CD14-positive monocyte (primary cell): ENCODE data around the gene BCL7B. TPM values are rescaled to one million over a fixed set of nuclear protein-coding genes. Genes with fewer than 3 reads are reported as not detected.

Source experiments
- DNase-seq, 3 donors: peaks; one replicate each; pipeline ENCODE4 v3.0.0-alpha.2; 2011 to 2022
- H2AFZ ChIP-seq: 2 replicates; pipeline ENCODE4 v1.6.0; 2012; ENCODE audit warnings: mild to moderate bottlenecking, low read depth, low read length, inconsistent platforms; ENCODE audit not compliant: insufficient read depth, poor library complexity, severe bottlenecking
- H3K27ac ChIP-seq, 2 donors: 1 replicate in 1 of 2; 2 replicates in 1 of 2; pipeline ENCODE4 v1.5.1; 2012 to 2013; ENCODE audit warnings: low read length in 2 of 2, control low read depth in 1 of 2, inconsistent platforms in 1 of 2, low read depth in 1 of 2, mild to moderate bottlenecking in 1 of 2
- H3K27me3 ChIP-seq, 2 donors: one replicate each; pipeline versions ENCODE4 v1.6.0 to v1.6.1; 2011 to 2013; ENCODE audit warnings: low read length in 2 of 2; ENCODE audit not compliant: control insufficient read depth in 2 of 2, insufficient read depth in 2 of 2
- H3K36me3 ChIP-seq, 2 donors: replicated peaks in 1 of 2; 1 replicate in 1 of 2; 2 replicates in 1 of 2; pipeline versions ENCODE4 v1.5.1 to v1.6.1; 2012 to 2013; ENCODE audit warnings: low read length in 2 of 2, control low read depth in 1 of 2, inconsistent platforms in 1 of 2, mild to moderate bottlenecking in 1 of 2; ENCODE audit not compliant: insufficient read depth in 2 of 2, control insufficient read depth in 1 of 2
- H3K4me1 ChIP-seq, 2 donors: 1 replicate in 1 of 2; 2 replicates in 1 of 2; pipeline versions ENCODE4 v1.5.1 to v1.6.1; 2012 to 2013; ENCODE audit warnings: low read length in 2 of 2, control low read depth in 1 of 2, inconsistent platforms in 1 of 2, mild to moderate bottlenecking in 1 of 2, moderate library complexity in 1 of 2; ENCODE audit not compliant: insufficient read depth in 2 of 2, control insufficient read depth in 1 of 2
- H3K4me2 ChIP-seq: replicated peaks from 2 replicates; pipeline ENCODE3; 2012; ENCODE audit warnings: low read length, moderate library complexity, mild to moderate bottlenecking; ENCODE audit not compliant: poor library complexity, severe bottlenecking; ENCODE audit errors: extremely low read depth
- H3K4me3 ChIP-seq, 3 experiments: fragments of 200-600 bp in 1 of 3; sonication (generic) in 1 of 3; replicated peaks in 1 of 3; 1 replicate in 2 of 3; 2 replicates in 1 of 3; pipeline ENCODE4 v1.5.1; 2011 to 2013; ENCODE audit warnings: low read length in 3 of 3, mild to moderate bottlenecking in 3 of 3, control low read depth in 2 of 3, low read depth in 2 of 3, inconsistent platforms in 1 of 3, moderate library complexity in 1 of 3
- H3K79me2 ChIP-seq: 2 replicates; pipeline ENCODE4 v1.6.0; 2012; ENCODE audit warnings: mild to moderate bottlenecking, control low read depth, inconsistent platforms, low read length, moderate library complexity; ENCODE audit not compliant: insufficient read depth
- H3K9ac ChIP-seq: 2 replicates; pipeline ENCODE4 v1.6.0; 2017; ENCODE audit warnings: low read length, mild to moderate bottlenecking; ENCODE audit not compliant: insufficient read depth, poor library complexity, severe bottlenecking
- H3K9me3 ChIP-seq, 2 donors: replicated peaks in 1 of 2; 1 replicate in 1 of 2; 2 replicates in 1 of 2; pipeline versions ENCODE4 v1.5.1 to v1.6.1; 2012 to 2013; ENCODE audit warnings: low read length in 2 of 2, control low read depth in 1 of 2; ENCODE audit not compliant: control insufficient read depth in 1 of 2, insufficient read depth in 1 of 2
- H4K20me1 ChIP-seq: 2 replicates; pipeline ENCODE4 v1.6.0; 2012; ENCODE audit warnings: mild to moderate bottlenecking, low read length, control low read depth, moderate library complexity; ENCODE audit not compliant: insufficient read depth
- H3K27ac Mint-ChIP-seq, 7 donors: one replicate each; pipeline ENCODE4 v1.8.0; 2020; ENCODE audit warnings: mild to moderate bottlenecking in 7 of 7, mixed read lengths in 7 of 7, moderate library complexity in 6 of 7, inconsistent platforms in 2 of 7
- H3K27me3 Mint-ChIP-seq, 3 donors: one replicate each; pipeline ENCODE4 v1.8.0; 2021 to 2022; ENCODE audit warnings: low read depth in 3 of 3, mild to moderate bottlenecking in 3 of 3, mixed read lengths in 3 of 3, moderate library complexity in 3 of 3, inconsistent platforms in 1 of 3
- H3K36me3 Mint-ChIP-seq, 2 donors: one replicate each; pipeline ENCODE4 v1.8.0; 2020; ENCODE audit warnings: mixed read lengths in 2 of 2, inconsistent platforms in 1 of 2, mild to moderate bottlenecking in 1 of 2
- H3K4me1 Mint-ChIP-seq: one replicate; pipeline ENCODE4 v1.8.0; 2020; ENCODE audit warnings: mild to moderate bottlenecking, mixed read lengths
- H3K4me3 Mint-ChIP-seq, 2 donors: one replicate each; pipeline ENCODE4 v1.8.0; 2020; ENCODE audit warnings: mild to moderate bottlenecking in 2 of 2, mixed read lengths in 2 of 2, moderate library complexity in 1 of 2
- H3K9me3 Mint-ChIP-seq, 7 donors: one replicate each; pipeline ENCODE4 v1.8.0; 2020 to 2022; ENCODE audit warnings: mixed read lengths in 7 of 7, mild to moderate bottlenecking in 6 of 7, moderate library complexity in 6 of 7, inconsistent platforms in 2 of 7
- WGBS: methylation state at CpG from one replicate; pipeline ENCODE4 v1.1.5; 2013; ENCODE audit warnings: missing lambda C conversion rate; ENCODE audit not compliant: insufficient coverage; 5-methylcytosine and 5-hydroxymethylcytosine counted together
- intact Hi-C, 2 donors: fragments of 100-400 bp; cut with micrococcal nuclease; formaldehyde crosslinking; loops; one replicate each; pipeline versions ENCODE4 v1.15.0 to v1.15.1; 2023
- polyA plus RNA-seq, 3 donors: library from polyadenylated mRNA; depleted of rRNA in 1 of 3; unstranded in 2 of 3; stranded (reverse) in 1 of 3; fragments of 300-500 nt in 2 of 3; fragments of >200 nt in 1 of 3; fragmentation: Illumina TruSeq in 2 of 3; gene quantifications; 1 replicate in 2 of 3; 2 replicates in 1 of 3; pipeline ENCODE4 v1.2.3, GENCODE V29; 2012 to 2021
- TF ChIP-seq, protein P1 (sequence below): fragments of 200-600 bp; IDR thresholded peaks from one replicate; pipeline ENCODE4 v1.8.0; 2022; ENCODE audit warnings: antibody characterized with exemption, mild to moderate bottlenecking

The BCL7B gene
- polyA plus RNA-seq, 3 donors: 53.5 to 73.8 (median 68.7) TPM

DNA sequence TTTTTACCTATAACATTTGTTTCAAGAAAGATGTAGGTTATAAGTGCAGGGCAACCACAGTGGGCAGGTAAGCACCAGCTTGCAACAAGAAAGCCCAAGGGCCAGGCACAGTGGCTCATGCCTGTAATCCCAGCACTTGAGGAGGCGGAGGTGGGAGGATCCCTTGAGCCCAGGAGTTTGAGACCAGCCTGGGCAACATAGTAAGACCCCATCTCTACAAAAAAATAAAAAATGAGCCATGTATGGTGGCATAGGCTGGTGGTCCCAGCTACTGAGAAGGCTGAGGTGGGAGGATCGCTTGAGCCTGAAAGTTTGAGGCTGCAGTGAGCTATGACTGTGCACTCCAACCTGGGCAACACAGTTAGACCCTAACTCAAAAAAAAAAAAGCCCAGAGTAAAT, 12.8 kb downstream of the BCL7B start:
- Histone ChIP-seq H3K4me3 (no peak overlapping the region), H3K36me3 (peaks cover 48 to 81% of the 10 kb centered on the region in 2 donors), H3K9me3 (no peaks in the 10 kb centered on the region), H3K27me3 (no peaks in the 10 kb centered on the region), H4K20me1 (peaks cover 84% of the 10 kb centered on the region), H3K4me2 (no peak overlapping the region), H3K9ac (no peak overlapping the region), H3K4me1 (no peaks in the 10 kb centered on the region), H3K27ac (no peak overlapping the region), H3K79me2 (peaks cover 75% of the 10 kb centered on the region), H2AFZ (no peak overlapping the region)
- peaks cover 60 to 91% of the 10 kb centered on the region in 2 donors for H3K36me3 Mint-ChIP-seq
- peaks cover 6% of the 10 kb centered on the region for H3K4me1 Mint-ChIP-seq
- H3K4me3 Mint-ChIP-seq: no peak overlapping the region
- H3K9me3 Mint-ChIP-seq: no peaks in the 10 kb centered on the region
- no peaks in the 10 kb centered on the region for H3K27me3 Mint-ChIP-seq
- intact Hi-C loops: no loop called here
- H3K27ac Mint-ChIP-seq: peak overlapping the region in 1 of 7 donors; percentile 42
- DNase-seq: no peak
- WGBS: 83% methylated on average over 1 of the region's 2 CpGs
- TF ChIP-seq, protein P1, sequence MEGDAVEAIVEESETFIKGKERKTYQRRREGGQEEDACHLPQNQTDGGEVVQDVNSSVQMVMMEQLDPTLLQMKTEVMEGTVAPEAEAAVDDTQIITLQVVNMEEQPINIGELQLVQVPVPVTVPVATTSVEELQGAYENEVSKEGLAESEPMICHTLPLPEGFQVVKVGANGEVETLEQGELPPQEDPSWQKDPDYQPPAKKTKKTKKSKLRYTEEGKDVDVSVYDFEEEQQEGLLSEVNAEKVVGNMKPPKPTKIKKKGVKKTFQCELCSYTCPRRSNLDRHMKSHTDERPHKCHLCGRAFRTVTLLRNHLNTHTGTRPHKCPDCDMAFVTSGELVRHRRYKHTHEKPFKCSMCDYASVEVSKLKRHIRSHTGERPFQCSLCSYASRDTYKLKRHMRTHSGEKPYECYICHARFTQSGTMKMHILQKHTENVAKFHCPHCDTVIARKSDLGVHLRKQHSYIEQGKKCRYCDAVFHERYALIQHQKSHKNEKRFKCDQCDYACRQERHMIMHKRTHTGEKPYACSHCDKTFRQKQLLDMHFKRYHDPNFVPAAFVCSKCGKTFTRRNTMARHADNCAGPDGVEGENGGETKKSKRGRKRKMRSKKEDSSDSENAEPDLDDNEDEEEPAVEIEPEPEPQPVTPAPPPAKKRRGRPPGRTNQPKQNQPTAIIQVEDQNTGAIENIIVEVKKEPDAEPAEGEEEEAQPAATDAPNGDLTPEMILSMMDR: no peak

DNA sequence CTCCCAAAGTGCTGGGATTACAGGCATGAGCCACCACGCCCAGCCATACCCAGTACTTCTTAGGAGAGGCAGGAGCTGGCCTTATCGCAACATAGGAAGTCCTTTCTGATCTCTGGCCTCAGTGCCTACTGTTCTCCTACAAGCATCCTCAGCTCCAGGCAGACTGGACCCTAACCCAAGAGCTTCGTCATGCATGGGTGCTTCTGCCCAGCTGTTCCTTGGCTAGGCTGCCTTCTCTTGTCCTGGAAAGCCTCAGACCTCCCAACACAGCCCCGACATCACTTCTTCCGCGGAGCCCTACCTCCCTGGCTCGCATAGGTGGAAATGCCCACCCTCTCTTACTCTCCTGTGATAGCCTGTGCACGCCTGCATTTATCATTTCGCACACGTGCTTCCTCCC, 15.8 kb downstream of the BCL7B start:
- TF ChIP-seq, protein P1: no peak
- H3K36me3 ChIP-seq: peaks cover 70 to 82% of the 10 kb centered on the region in 2 donors
- H3K4me1 ChIP-seq: no peaks in the 10 kb centered on the region
- no peak overlapping the region for H3K4me3 ChIP-seq
- no peak overlapping the region for H3K4me2 ChIP-seq
- 97% methylated on average over 10 of the region's 10 CpGs for WGBS
- H3K4me1 Mint-ChIP-seq: peaks cover 6% of the 10 kb centered on the region
- no peak overlapping the region for H3K27ac ChIP-seq
- H3K9me3 ChIP-seq: no peaks in the 10 kb centered on the region
- H3K36me3 Mint-ChIP-seq: peaks cover 71 to 92% of the 10 kb centered on the region in 2 donors
- no peak overlapping the region for H2AFZ ChIP-seq
- no peaks in the 10 kb centered on the region for H3K27me3 ChIP-seq
- intact Hi-C loops: no loop called here
- no peak for DNase-seq
- no peak overlapping the region for H3K9ac ChIP-seq
- H3K4me3 Mint-ChIP-seq: no peak overlapping the region
- H4K20me1 ChIP-seq: peaks cover 69% of the 10 kb centered on the region
- no peaks in the 10 kb centered on the region for H3K27me3 Mint-ChIP-seq
- no peaks in the 10 kb centered on the region for H3K9me3 Mint-ChIP-seq
- peaks cover 45% of the 10 kb centered on the region for H3K79me2 ChIP-seq
- peak overlapping the region in 3 of 7 donors; percentile 3 to 42 (median 6) for H3K27ac Mint-ChIP-seq
